Mammary epithelial cell (primary cell): ENCODE data around the gene STARD10.

Source experiments
- EZH2 ChIP-seq: IDR thresholded peaks from 2 replicates; pipeline ENCODE4 v1.6.1; 2012; ENCODE audit warnings: low read length, inconsistent platforms, borderline replicate concordance
- TF ChIP-seq, protein P1 (sequence below), 2 donors: IDR thresholded peaks in 1 of 2; conservative IDR thresholded peaks in 1 of 2; 2 replicates each; pipeline ENCODE4 v1.5.1; 2011 to 2012; ENCODE audit warnings: inconsistent platforms in 2 of 2, low read length in 2 of 2, mild to moderate bottlenecking in 2 of 2, control low read depth in 1 of 2, low read depth in 1 of 2; ENCODE audit not compliant: insufficient read depth in 1 of 2; ENCODE audit errors: extremely low read depth in 1 of 2

DNA sequence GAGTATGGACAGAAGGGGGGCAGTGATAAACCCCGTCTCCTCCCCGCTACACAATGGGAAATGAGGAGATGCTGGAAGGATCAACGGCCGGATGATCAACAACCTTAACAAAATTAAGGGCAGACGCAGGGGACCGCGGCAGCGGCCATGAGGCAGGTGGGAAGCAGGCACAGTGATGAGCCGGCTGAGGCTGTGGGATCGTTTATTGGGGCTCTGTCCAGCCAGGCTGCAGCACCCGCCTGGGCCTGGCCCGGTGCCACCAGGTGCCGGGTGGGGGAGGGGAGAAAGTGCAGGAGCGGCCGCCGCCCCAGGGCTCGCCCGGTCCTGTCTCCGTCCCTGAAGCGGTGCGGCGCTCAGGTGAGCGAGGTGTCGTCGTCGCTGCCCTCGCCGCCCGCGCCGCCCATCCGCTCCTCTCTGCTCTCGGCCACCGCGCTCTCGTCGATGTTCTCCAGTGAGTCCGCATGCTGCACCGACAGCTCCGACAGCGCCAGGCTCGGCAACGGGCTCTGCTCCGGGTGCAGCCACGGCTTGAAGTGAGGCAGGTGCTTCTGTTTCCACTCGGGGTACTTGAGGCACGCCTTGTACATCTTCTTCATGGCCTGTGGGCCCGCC lies 39.2 kb downstream of the STARD10 start:
- TF ChIP-seq, protein P1, sequence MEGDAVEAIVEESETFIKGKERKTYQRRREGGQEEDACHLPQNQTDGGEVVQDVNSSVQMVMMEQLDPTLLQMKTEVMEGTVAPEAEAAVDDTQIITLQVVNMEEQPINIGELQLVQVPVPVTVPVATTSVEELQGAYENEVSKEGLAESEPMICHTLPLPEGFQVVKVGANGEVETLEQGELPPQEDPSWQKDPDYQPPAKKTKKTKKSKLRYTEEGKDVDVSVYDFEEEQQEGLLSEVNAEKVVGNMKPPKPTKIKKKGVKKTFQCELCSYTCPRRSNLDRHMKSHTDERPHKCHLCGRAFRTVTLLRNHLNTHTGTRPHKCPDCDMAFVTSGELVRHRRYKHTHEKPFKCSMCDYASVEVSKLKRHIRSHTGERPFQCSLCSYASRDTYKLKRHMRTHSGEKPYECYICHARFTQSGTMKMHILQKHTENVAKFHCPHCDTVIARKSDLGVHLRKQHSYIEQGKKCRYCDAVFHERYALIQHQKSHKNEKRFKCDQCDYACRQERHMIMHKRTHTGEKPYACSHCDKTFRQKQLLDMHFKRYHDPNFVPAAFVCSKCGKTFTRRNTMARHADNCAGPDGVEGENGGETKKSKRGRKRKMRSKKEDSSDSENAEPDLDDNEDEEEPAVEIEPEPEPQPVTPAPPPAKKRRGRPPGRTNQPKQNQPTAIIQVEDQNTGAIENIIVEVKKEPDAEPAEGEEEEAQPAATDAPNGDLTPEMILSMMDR (conservative IDR thresholded peaks at IDR 0.05 in 1 of 2, IDR thresholded peaks at IDR 0.05 in 1 of 2; ENCODE audit: extremely low read depth in 1 of 2, insufficient read depth in 1 of 2, low read depth in 1 of 2, low read length in 2 of 2), result no peak
- no peak for TF ChIP-seq EZH2
